ENCODE results near the gene LMTK3. TPM values are rescaled to one million over a fixed set of nuclear protein-coding genes. Genes with fewer than 3 reads are reported as not detected.

LMTK3 gene
- total and polyA plus RNA-seq, 9 of the 15 experiments (the other 6 are each of a cell fraction or from before 2014, with no cell fraction given) = 0.35 to 12.3 (median 2.0) TPM; not detected in 2

DNA sequence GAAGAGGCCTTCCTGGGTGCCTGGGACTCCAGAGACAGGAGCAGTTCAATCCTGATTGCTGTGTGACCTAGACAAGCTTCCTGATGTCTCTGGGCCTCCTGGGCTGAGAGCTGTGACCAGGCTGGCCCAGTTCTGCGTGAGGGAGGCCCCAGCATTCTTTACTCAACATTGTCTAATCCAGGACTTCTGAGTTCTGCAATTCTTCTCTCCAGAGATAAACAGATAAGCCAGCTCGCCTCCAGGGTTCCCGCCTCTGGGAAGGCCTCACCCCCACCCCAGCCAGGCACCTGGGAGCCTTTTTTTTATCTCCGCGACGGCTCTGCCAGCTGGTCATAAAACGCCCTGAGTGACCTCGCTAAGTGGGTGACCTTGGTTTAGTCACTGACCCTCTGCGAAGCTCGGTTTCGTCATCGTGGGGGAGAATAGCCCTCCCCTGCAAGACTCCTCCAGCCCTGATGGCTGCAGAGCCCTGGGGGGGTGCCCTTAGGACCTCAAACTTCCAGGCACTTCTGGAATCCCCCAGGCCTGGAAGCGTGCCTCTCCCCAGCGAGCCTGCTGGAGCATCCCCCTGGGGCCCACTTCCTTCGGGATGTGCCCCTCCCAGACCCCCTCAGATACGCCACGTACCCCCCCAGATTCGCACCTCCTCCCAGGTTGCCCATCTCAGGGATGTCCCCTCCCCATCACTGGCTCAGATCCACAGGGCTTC is 42.2 kb upstream of the LMTK3 start (continued):
- TF ChIP-seq, protein P1, sequence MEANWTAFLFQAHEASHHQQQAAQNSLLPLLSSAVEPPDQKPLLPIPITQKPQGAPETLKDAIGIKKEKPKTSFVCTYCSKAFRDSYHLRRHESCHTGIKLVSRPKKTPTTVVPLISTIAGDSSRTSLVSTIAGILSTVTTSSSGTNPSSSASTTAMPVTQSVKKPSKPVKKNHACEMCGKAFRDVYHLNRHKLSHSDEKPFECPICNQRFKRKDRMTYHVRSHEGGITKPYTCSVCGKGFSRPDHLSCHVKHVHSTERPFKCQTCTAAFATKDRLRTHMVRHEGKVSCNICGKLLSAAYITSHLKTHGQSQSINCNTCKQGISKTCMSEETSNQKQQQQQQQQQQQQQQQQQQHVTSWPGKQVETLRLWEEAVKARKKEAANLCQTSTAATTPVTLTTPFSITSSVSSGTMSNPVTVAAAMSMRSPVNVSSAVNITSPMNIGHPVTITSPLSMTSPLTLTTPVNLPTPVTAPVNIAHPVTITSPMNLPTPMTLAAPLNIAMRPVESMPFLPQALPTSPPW (CRISPR knock-in tag; IDR thresholded peaks at IDR 0.05) = peak; percentile 87
- TF ChIP-seq ZNF384 (IDR thresholded peaks at IDR 0.05; ENCODE audit: low read depth, low read length) (peak; percentile 92), RBM17 (IDR thresholded peaks at IDR 0.05; ENCODE audit: borderline replicate concordance, low read depth, low read length) (no peak), KHSRP (IDR thresholded peaks at IDR 0.05) (no peak), SMAD1 (IDR thresholded peaks at IDR 0.05; ENCODE audit: low read depth, low read length, partially characterized antibody) (no peak), ILF3 (IDR thresholded peaks at IDR 0.05; ENCODE audit: borderline replicate concordance) (no peak), GTF2E2 (tag; IDR thresholded peaks at IDR 0.05) (no peak), MAZ (CRISPR knock-in tag; conservative IDR thresholded peaks at IDR 0.05 in 1 of 2, IDR thresholded peaks at IDR 0.05 in 1 of 2) (peak in 1 of 2 experiments; percentile 82; a peak in 2 of 4 replicates), OTX1 (CRISPR knock-in tag; IDR thresholded peaks at IDR 0.05) (no peak), SPI1 (IDR thresholded peaks at IDR 0.05; ENCODE audit: borderline replicate concordance, low read depth, low read length) (peak; percentile 25; the same call in 1 of the 2 replicates), MEF2A (IDR thresholded peaks at IDR 0.05; ENCODE audit: control insufficient read depth, low read depth, low read length) (no peak)
- TF ChIP-seq, protein P2, sequence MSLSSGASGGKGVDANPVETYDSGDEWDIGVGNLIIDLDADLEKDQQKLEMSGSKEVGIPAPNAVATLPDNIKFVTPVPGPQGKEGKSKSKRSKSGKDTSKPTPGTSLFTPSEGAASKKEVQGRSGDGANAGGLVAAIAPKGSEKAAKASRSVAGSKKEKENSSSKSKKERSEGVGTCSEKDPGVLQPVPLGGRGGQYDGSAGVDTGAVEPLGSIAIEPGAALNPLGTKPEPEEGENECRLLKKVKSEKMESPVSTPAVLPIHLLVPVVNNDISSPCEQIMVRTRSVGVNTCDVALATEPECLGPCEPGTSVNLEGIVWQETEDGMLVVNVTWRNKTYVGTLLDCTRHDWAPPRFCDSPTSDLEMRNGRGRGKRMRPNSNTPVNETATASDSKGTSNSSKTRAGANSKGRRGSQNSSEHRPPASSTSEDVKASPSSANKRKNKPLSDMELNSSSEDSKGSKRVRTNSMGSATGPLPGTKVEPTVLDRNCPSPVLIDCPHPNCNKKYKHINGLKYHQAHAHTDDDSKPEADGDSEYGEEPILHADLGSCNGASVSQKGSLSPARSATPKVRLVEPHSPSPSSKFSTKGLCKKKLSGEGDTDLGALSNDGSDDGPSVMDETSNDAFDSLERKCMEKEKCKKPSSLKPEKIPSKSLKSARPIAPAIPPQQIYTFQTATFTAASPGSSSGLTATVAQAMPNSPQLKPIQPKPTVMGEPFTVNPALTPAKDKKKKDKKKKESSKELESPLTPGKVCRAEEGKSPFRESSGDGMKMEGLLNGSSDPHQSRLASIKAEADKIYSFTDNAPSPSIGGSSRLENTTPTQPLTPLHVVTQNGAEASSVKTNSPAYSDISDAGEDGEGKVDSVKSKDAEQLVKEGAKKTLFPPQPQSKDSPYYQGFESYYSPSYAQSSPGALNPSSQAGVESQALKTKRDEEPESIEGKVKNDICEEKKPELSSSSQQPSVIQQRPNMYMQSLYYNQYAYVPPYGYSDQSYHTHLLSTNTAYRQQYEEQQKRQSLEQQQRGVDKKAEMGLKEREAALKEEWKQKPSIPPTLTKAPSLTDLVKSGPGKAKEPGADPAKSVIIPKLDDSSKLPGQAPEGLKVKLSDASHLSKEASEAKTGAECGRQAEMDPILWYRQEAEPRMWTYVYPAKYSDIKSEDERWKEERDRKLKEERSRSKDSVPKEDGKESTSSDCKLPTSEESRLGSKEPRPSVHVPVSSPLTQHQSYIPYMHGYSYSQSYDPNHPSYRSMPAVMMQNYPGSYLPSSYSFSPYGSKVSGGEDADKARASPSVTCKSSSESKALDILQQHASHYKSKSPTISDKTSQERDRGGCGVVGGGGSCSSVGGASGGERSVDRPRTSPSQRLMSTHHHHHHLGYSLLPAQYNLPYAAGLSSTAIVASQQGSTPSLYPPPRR (CRISPR knock-in tag; IDR thresholded peaks at IDR 0.05; ENCODE audit: borderline replicate concordance) = no peak
- TF ChIP-seq, protein P3, sequence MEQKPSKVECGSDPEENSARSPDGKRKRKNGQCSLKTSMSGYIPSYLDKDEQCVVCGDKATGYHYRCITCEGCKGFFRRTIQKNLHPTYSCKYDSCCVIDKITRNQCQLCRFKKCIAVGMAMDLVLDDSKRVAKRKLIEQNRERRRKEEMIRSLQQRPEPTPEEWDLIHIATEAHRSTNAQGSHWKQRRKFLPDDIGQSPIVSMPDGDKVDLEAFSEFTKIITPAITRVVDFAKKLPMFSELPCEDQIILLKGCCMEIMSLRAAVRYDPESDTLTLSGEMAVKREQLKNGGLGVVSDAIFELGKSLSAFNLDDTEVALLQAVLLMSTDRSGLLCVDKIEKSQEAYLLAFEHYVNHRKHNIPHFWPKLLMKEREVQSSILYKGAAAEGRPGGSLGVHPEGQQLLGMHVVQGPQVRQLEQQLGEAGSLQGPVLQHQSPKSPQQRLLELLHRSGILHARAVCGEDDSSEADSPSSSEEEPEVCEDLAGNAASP (IDR thresholded peaks at IDR 0.05) = no peak
- TF ChIP-seq, protein P4, sequence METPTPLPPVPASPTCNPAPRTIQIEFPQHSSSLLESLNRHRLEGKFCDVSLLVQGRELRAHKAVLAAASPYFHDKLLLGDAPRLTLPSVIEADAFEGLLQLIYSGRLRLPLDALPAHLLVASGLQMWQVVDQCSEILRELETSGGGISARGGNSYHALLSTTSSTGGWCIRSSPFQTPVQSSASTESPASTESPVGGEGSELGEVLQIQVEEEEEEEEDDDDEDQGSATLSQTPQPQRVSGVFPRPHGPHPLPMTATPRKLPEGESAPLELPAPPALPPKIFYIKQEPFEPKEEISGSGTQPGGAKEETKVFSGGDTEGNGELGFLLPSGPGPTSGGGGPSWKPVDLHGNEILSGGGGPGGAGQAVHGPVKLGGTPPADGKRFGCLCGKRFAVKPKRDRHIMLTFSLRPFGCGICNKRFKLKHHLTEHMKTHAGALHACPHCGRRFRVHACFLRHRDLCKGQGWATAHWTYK (CRISPR knock-in tag; IDR thresholded peaks at IDR 0.05) = no peak
- TF ChIP-seq, protein P5, sequence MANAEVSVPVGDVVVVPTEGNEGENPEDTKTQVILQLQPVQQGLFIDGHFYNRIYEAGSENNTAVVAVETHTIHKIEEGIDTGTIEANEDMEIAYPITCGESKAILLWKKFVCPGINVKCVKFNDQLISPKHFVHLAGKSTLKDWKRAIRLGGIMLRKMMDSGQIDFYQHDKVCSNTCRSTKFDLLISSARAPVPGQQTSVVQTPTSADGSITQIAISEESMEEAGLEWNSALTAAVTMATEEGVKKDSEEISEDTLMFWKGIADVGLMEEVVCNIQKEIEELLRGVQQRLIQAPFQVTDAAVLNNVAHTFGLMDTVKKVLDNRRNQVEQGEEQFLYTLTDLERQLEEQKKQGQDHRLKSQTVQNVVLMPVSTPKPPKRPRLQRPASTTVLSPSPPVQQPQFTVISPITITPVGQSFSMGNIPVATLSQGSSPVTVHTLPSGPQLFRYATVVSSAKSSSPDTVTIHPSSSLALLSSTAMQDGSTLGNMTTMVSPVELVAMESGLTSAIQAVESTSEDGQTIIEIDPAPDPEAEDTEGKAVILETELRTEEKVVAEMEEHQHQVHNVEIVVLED (CRISPR knock-in tag; IDR thresholded peaks at IDR 0.05) = no peak
